Spleen (tissue), 7 donors: ENCODE measurements around the gene TMEM61.

Experiments
- CTCF ChIP-seq, 11 experiments: fragments of 200-600 bp in 7 of 11; fragments of 450-650 bp in 4 of 11; sonication (generic) in 4 of 11; IDR thresholded peaks in 8 of 11; conservative IDR thresholded peaks in 3 of 11; 1 replicate in 7 of 11; 2 replicates in 4 of 11; pipeline versions ENCODE4 v1.4.0 to v1.8.0; 2016 to 2021; ENCODE audit warnings: antibody characterized with exemption in 11 of 11, inconsistent platforms in 4 of 11, mild to moderate bottlenecking in 1 of 11
- POLR2A ChIP-seq, 3 donors: fragments of 450-650 bp; IDR thresholded peaks; one replicate each; pipeline ENCODE4 v1.5.1; 2017; ENCODE audit warnings: antibody characterized with exemption in 3 of 3, mild to moderate bottlenecking in 1 of 3
- POLR2AphosphoS5 ChIP-seq, 3 donors: sonication (generic); formaldehyde crosslinking; IDR thresholded peaks; one replicate each; pipeline ENCODE4 v1.5.1; 2017; ENCODE audit warnings: antibody characterized with exemption in 3 of 3
- donor health status: DM: no; HTN: no; CAD: no; lungs with moderate emphysema.
- donor health status: DM: no; HTN: no; CAD: no.
- donor health status: DM: no; HTN: no; CAD: no.

GRCh38 chr1:55000110-55001085 lies 20.0 kb downstream of the TMEM61 start:
- TF ChIP-seq POLR2A (IDR thresholded peaks at IDR 0.05) (no peak), CTCF (IDR thresholded peaks at IDR 0.05 in 8 of 11, conservative IDR thresholded peaks at IDR 0.05 in 3 of 11) (no peak), POLR2AphosphoS5 (IDR thresholded peaks at IDR 0.05) (no peak)
